Stomach (tissue), 9 donors: ENCODE data around the gene RENBP. TPM values are rescaled to one million over a fixed set of nuclear protein-coding genes. Genes with fewer than 3 reads are reported as not detected.

ENCODE experiments used
- DNase-seq, 2 donors: peaks; one replicate each; pipeline versions ENCODE4 v3.0.0 to v3.0.0-alpha.2; 2013 to 2019
- H3K27ac ChIP-seq, 5 donors: fragments of 200-600 bp in 4 of 5; sonication (generic) in 4 of 5; one replicate each; pipeline ENCODE4 v1.5.1; 2013 to 2019; ENCODE audit warnings: mild to moderate bottlenecking in 1 of 5, moderate library complexity in 1 of 5
- H3K27me3 ChIP-seq, 3 donors: fragments of 200-600 bp; sonication (generic); one replicate each; pipeline ENCODE4 v1.5.1; 2017 to 2019; ENCODE audit warnings: mixed run types in 1 of 3
- H3K36me3 ChIP-seq, 4 donors: fragments of 200-600 bp; sonication (generic); 1 replicate in 3 of 4; 2 replicates in 1 of 4; pipeline ENCODE4 v1.5.1; 2016 to 2019
- H3K4me1 ChIP-seq, 4 donors: fragments of 200-600 bp; sonication (generic); one replicate each; pipeline ENCODE4 v1.5.1; 2016 to 2019
- H3K4me3 ChIP-seq, 4 donors: fragments of 200-600 bp; sonication (generic) in 3 of 4; one replicate each; pipeline ENCODE4 v1.5.1; 2016 to 2019; ENCODE audit warnings: mild to moderate bottlenecking in 1 of 4
- H3K9me3 ChIP-seq, 4 donors: fragments of 200-600 bp; sonication (generic); one replicate each; pipeline ENCODE4 v1.5.1; 2016 to 2019
- EP300 ChIP-seq: sonication (generic); formaldehyde crosslinking; IDR thresholded peaks from one replicate; pipeline ENCODE4 v1.6.1; 2017; ENCODE audit warnings: antibody characterized with exemption
- POLR2A ChIP-seq, 4 donors: fragments of 450-650 bp; IDR thresholded peaks; one replicate each; pipeline ENCODE4 v1.6.1; 2016; ENCODE audit warnings: antibody characterized with exemption in 4 of 4, control low read depth in 2 of 4, mild to moderate bottlenecking in 1 of 4, moderate library complexity in 1 of 4
- POLR2AphosphoS5 ChIP-seq, 3 donors: sonication (generic); formaldehyde crosslinking; IDR thresholded peaks; one replicate each; pipeline ENCODE4 v1.6.1; 2016; ENCODE audit warnings: antibody characterized with exemption in 3 of 3
- whole genome bisulfite sequencing, 5 donors: extraction: QIAGEN DNeasy Blood & Tissue Kit in 3 of 5; methylation state at CpG; one replicate each; pipeline versions ENCODE4 v1.1.5 to v1.1.7; 2013 to 2018; 5-methylcytosine and 5-hydroxymethylcytosine counted together
- intact Hi-C: fragments of 100-400 bp; cut with DNase I; formaldehyde crosslinking; loops from one replicate; pipeline ENCODE4 v1.15.1; 2023; ENCODE audit warnings: low total_unique reads
- polyA plus RNA-seq, 3 donors: library from polyadenylated mRNA; stranded (reverse); fragments of 200-250 nt; gene quantifications; one replicate each; pipeline ENCODE4 v1.2.3, GENCODE V29; 2013
- total RNA-seq, 5 donors: library from RNA; depleted of rRNA; stranded (reverse); fragments of >200 nt; gene quantifications; one replicate each; pipeline versions ENCODE4 v1.1.0 to v1.2.3, GENCODE V29; 2014 to 2016
- TF ChIP-seq, protein P1 (sequence below), 7 experiments: fragments of 450-650 bp in 4 of 7; fragments of 200-600 bp in 3 of 7; sonication (generic) in 3 of 7; IDR thresholded peaks; one replicate each; pipeline ENCODE4 v1.5.1; 2016 to 2019; ENCODE audit warnings: antibody characterized with exemption in 7 of 7, control low read depth in 2 of 7, mild to moderate bottlenecking in 1 of 7
- donor health status: healthy with polysubstance abuse.
- donor health status: Bipolar disorder and iron deficiency.
- donor health status: healthy.

The RENBP gene
- total and polyA plus RNA-seq, 8 donors: 2.3 to 12.7 (median 8.1) TPM; not detected in 3

DNA sequence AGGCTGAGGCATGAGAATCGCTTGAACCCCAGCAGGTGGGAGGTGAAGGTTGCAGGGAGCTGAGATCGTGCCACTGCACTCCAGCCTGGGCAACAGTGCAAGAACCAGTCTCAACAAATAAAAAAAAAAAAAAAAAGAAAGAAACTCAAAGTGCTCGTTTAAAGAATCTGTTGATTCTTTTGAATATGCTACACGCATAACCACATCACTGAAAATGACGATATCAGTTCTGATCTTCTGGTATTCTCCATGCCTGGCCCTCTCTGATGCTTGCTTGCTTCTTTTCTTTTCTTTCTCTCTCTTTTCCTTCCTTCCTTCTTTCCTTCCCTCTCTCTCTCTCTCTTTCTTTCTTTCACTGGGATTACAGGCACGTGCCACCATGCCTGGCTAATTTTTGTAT, 32.6 kb downstream of the RENBP start:
- Histone ChIP-seq H3K9me3 (no peaks in the 10 kb centered on the region), H3K36me3 (peaks cover 0 to 16% (median 2%) of the 10 kb centered on the region in 4 donors), H3K4me1 (no peaks in the 10 kb centered on the region), H3K27ac (no peak overlapping the region), H3K4me3 (no peak overlapping the region), H3K27me3 (peaks cover 0 to 19% (median 0%) of the 10 kb centered on the region in 3 donors)
- no peak for DNase-seq
- intact Hi-C loops: no loop called here
- TF ChIP-seq EP300 (no peak), POLR2A (IDR thresholded peaks at IDR 0.05) (no peak), POLR2AphosphoS5 (IDR thresholded peaks at IDR 0.05) (no peak)
- TF ChIP-seq, protein P1, sequence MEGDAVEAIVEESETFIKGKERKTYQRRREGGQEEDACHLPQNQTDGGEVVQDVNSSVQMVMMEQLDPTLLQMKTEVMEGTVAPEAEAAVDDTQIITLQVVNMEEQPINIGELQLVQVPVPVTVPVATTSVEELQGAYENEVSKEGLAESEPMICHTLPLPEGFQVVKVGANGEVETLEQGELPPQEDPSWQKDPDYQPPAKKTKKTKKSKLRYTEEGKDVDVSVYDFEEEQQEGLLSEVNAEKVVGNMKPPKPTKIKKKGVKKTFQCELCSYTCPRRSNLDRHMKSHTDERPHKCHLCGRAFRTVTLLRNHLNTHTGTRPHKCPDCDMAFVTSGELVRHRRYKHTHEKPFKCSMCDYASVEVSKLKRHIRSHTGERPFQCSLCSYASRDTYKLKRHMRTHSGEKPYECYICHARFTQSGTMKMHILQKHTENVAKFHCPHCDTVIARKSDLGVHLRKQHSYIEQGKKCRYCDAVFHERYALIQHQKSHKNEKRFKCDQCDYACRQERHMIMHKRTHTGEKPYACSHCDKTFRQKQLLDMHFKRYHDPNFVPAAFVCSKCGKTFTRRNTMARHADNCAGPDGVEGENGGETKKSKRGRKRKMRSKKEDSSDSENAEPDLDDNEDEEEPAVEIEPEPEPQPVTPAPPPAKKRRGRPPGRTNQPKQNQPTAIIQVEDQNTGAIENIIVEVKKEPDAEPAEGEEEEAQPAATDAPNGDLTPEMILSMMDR (IDR thresholded peaks at IDR 0.05): no peak
- 73 to 86% (median 85%) methylated on average over 5 to 6 of the region's 6 CpGs for WGBS, 5 donors

DNA sequence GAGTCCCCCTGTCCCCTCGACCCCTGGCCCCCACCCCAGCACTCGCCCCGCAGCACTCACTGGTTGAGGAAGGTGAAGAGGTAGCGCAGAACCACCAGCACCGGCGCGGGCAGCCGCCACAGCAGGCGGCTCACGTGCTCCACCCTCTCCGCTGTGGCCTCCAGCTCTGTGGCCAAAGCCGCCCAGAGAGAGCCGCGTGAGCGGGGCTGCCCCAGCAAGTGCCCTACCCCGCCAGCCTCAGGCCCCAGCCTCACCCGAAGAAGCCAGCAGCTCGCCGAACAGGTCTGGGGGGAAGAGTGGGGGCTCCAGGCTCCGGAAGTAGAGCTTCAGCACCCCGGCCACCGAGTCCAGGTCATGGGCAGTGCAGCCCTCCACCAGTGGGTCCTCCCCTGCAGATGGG, 34.0 kb downstream of the RENBP start:
- TF ChIP-seq POLR2A (IDR thresholded peaks at IDR 0.05) (no peak), POLR2AphosphoS5 (IDR thresholded peaks at IDR 0.05) (no peak), EP300 (no peak)
- TF ChIP-seq, protein P1 (IDR thresholded peaks at IDR 0.05): no peak
- intact Hi-C loops: no loop called here
- H3K27me3 ChIP-seq: peaks cover 0 to 26% (median 0%) of the 10 kb centered on the region in 3 donors
- peaks cover 0 to 16% (median 2%) of the 10 kb centered on the region in 4 donors for H3K36me3 ChIP-seq
- H3K4me1 ChIP-seq: no peaks in the 10 kb centered on the region
- no peak overlapping the region for H3K4me3 ChIP-seq
- DNase-seq: no peak
- WGBS, 5 donors: 89 to 95% (median 93%) methylated on average over 4 to 22 of the region's 22 CpGs; no CpG with 5 or more reads in 1 of the 5 donors
- H3K9me3 ChIP-seq: no peaks in the 10 kb centered on the region
- H3K27ac ChIP-seq: no peak overlapping the region

DNA sequence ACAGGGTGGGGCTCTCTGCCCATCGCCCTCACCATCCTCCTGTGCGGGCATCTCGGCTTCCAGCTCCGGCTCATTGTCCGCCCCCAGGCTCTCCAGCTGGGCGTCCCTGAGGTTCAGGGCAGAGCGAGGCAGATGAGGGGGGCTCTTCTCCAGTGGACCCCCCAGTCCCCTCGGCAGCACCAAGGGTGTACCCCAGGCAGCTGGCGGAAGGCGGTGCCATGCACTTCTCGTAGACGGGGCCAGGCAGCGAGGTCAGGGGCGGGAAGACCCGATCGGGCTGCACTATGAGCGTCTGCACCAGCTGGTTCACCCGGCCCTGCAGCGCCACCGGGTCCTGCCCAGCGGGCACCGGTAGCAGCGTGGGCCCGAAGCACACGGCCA, 34.5 kb downstream of the RENBP start:
- DNase-seq: no peak
- H3K4me3 ChIP-seq: no peak overlapping the region
- peaks cover 0 to 27% (median 0%) of the 10 kb centered on the region in 3 donors for H3K27me3 ChIP-seq
- H3K27ac ChIP-seq: no peak overlapping the region
- H3K36me3 ChIP-seq: peaks cover 0 to 16% (median 2%) of the 10 kb centered on the region in 4 donors
- WGBS, 5 donors: 92 to 97% (median 97%) methylated on average over 21 to 25 of the region's 25 CpGs; no CpG with 5 or more reads in 2 of the 5 donors
- TF ChIP-seq EP300 (no peak), POLR2AphosphoS5 (IDR thresholded peaks at IDR 0.05) (no peak), POLR2A (IDR thresholded peaks at IDR 0.05) (no peak)
- TF ChIP-seq, protein P1 (IDR thresholded peaks at IDR 0.05): no peak
- no peaks in the 10 kb centered on the region for H3K9me3 ChIP-seq
- intact Hi-C loops: no loop called here
- peaks cover 0 to under 1% (median 0%) of the 10 kb centered on the region in 4 donors for H3K4me1 ChIP-seq

DNA sequence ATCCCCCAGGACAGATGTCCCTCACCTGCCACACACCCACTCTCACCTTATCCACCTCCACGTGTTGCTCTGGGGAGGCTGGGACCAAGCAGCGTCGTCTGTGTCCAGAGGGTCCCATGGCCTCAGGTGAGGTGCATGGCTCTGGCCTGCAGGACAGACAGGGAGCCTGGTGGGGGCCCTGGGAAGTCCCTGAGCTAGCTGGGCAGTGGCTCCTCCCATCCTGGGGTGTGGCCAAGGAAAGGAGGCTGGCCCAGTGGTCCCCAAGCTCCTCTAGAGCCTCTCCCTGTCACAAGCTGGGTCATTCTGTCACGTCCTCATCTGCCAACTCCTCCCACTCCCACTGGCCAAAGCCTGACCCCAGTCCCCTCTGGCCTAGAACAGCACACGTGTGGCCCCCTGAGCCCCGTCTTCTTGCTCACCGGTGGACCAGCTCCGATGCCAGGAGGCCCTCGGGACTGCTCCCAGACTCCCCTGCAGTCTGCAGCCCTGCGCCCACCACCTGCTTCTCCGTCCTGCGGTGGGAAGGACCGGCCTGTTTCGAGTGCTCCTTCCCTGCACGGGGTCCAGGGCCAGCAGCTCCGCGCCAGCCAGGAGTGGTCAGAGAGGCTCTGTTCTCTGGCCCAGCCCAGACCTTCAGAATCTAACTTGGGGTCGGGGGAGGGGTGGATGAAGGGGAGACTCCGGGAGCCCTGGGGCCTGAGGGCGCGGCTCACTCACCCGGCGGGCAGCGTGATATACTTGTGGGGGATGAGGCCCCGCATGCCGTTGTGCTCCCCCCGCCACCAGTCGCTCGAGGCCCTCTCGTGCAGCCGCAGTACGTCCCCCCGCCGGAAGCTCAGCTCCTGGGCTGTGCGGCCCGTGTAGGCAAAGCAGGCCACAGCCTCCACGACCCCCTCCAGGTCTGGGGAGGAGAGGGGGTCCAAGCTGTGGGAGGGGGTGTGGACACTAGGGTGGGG, 35.1 kb downstream of the RENBP start:
- 70 to 77% (median 74%) methylated on average over 6 to 37 of the region's 37 CpGs for WGBS, 5 donors
- Histone ChIP-seq H3K4me1 (peaks cover 0 to 7% (median 0%) of the 10 kb centered on the region in 4 donors), H3K9me3 (no peaks in the 10 kb centered on the region), H3K4me3 (no peak overlapping the region), H3K27ac (no peak overlapping the region), H3K36me3 (peaks cover 0 to 16% (median 2%) of the 10 kb centered on the region in 4 donors), H3K27me3 (peaks cover 0 to 34% (median 0%) of the 10 kb centered on the region in 3 donors)
- intact Hi-C loops: no loop called here
- TF ChIP-seq POLR2AphosphoS5 (IDR thresholded peaks at IDR 0.05) (no peak), EP300 (no peak), POLR2A (IDR thresholded peaks at IDR 0.05) (no peak)
- TF ChIP-seq, protein P1 (IDR thresholded peaks at IDR 0.05): no peak
- DNase-seq: peak in 1 of 2 donors; percentile 26
